8988T (cell line): Measurements from ENCODE around the gene ITIH5.

Source experiments
- DNase-seq: peaks from one replicate; pipeline ENCODE4 v3.0.0; 2011

Gene ITIH5

DNA sequence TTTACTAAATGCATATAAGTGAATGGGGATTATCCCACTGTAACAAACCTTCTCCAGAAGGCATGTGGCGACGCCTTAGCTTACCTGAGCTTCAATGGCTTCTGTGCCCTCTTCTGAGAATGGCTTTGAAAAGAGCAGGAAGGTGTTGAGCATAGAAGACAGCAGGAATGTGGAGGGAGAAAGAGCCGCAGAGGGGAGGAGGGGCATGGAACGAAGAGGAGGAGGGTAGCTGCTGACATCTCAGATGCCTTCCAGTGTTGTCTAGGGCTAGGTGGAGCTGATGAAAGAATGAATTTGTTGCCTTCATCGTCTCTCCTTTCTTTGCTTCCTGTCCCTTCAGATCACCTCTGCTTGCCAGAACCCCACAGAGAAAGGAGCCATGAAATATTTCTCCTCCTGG lies 86.2 kb downstream of the ITIH5 start:
- no peak for DNase-seq

GRCh38 chr10:7579681-7580080 lies 87.1 kb downstream of the ITIH5 start:
- DNase-seq: no peak

GRCh38 chr10:7577579-7577978 lies 89.2 kb downstream of the ITIH5 start:
- no peak for DNase-seq

- DNase-seq: no peak
Measured at GRCh38 chr10:7577176-7577575, 89.6 kb downstream of the ITIH5 start.

DNA sequence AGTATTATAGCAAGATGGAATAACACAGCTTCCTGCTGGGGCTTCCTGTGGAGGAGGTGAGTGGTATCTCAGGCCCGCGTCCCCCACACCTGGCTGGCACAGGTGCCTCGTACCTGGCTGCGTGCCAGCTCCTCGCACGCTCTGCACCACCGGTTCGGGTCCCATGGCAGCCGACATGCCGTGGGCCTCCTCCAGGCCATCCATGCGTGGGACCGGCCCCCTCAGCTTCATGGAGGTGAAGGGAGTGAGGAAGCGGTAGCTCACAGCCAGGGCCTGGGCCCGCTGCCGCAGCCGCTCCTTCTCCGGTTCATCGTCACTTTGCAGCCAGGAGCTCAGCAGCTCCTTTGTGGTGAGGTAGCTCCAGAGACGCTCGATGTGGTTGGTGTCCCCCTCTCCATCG lies 90.4 kb downstream of the ITIH5 start:
- DNase-seq: no peak

- DNase-seq: no peak
Measured at GRCh38 chr10:7572391-7572790, 94.4 kb downstream of the ITIH5 start.

GRCh38 chr10:7571981-7572380 lies 94.8 kb downstream of the ITIH5 start:
- no peak for DNase-seq

GRCh38 chr10:7567911-7568620 lies 98.7 kb downstream of the ITIH5 start:
- DNase-seq: no peak

DNA sequence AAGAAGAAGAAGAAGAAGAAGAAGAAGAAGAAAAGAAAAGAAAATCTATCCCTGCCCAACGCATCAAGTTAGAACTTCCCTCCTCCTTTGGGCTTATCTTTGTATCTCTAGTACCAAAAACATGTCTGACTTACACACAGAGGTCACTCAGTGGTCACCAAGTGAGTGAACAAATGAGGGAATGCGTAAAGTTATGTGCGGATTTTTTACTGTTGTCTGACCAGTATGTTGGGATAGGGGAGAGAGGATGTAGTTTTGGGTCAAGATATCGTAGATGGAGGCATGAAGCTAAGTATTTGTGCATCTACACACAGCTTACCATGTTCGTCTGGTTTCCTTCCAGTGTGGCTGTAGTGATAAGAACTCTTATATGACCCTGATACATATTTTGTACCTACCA lies 99.9 kb downstream of the ITIH5 start:
- DNase-seq: no peak

GRCh38 chr10:7565871-7566270 lies 100.9 kb downstream of the ITIH5 start:
- DNase-seq: no peak

DNA sequence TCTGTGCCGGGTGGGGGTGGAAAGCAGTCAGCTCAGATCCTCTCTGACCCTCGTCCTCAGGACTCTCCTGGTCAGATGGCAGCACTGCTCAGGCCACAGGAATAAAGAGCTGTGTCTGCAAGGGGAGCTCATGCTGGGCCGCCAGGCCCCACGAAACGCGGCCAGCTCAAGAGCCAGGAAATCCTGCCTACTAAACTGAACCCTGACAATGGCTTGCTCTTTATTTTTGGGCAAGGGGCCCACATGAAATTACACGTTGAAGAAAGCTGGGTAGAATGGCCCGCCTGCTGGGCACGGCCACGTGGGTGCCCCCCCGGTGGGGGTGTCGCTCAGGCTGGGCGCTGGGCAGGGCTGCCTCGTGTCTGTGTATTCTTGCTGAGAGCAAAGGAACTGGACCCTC lies 103.0 kb downstream of the ITIH5 start:
- no peak for DNase-seq

- DNase-seq: no peak
Measured at GRCh38 chr10:7563368-7563767, 103.4 kb downstream of the ITIH5 start.

- no peak for DNase-seq
Measured at GRCh38 chr10:7561985-7562384, 104.8 kb downstream of the ITIH5 start.

- DNase-seq: no peak
Measured at GRCh38 chr10:7561216-7561893, 105.4 kb downstream of the ITIH5 start.

DNA sequence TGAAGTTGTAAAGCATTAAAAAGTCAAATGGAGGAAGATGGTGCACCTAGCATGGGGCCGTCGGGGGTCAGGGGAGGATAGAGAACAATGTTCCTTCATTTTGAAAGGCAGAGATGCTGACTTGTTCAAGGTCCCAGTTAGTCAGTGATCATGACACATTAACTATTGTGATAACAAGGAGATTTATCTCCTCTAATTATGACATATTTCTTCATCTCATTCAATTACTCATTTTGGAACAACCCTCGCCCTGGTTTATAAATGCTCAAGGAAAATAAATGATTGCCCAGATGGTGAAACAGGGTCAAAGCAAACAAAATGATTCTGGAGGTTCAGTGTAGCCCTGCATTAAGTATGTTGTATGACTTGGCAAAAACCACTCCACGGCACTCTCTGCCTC lies 106.2 kb downstream of the ITIH5 start:
- DNase-seq: no peak

- no peak for DNase-seq
Measured at GRCh38 chr10:7559386-7559785, 107.4 kb downstream of the ITIH5 start.

- no peak for DNase-seq
Measured at GRCh38 chr10:7558036-7558435, 108.7 kb downstream of the ITIH5 start.

DNA sequence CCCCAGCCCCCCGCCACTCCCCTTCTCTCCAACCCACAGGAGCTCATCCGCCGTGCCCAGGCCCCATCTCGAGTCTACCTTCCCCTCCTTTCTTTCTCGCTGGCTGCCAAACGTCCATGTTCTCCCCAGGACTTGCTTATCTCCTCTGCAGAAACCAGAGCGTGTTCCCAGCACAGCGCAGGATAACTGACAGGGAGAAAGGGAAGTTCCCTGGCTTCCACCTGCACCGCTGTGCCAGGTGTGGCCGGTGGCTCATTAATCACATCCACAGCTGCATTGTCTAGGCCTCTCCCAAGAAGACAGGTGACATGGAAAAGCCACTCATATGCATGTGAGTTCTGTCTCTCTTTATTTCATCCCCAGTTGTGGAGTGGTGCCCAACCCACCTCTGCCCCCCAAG lies 113.2 kb downstream of the ITIH5 start:
- no peak for DNase-seq

DNA sequence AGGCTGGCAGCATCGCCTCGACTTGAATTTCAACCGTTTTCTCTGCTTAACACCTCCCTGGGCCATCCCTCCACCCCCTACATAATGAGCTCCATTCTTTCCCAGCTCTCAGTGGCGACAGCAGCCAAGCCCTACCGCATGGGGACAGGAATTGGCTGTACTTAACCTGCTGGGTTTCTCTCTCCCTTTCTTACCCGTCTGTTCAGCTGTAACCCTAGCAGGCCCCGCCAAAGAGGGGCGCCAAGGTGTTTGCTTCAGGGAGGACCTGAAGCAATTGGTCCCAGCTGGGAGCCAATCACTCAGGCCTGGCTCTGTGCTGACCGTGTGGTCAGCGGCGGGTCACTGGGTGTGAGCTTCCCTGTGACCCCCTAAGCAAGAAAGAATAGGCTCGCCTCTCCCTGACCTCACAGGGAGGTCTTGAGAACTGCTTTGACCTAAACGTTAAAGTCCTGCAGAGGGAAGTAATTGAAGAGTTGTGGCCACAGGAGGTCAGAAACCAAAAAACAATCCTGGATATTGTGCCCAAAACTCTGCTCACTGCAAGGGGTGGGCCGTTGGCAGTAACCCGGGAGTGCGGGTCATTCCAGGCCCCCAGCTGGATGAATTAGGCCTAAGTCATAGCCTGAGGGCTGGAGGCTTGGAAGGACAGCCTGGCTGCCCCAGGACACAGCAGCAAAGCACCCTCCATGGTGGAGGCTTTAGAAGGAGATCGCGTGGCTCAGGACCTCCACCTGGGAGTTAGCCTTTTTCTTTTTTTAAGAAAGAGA lies 114.6 kb downstream of the ITIH5 start:
- DNase-seq: no peak

DNA sequence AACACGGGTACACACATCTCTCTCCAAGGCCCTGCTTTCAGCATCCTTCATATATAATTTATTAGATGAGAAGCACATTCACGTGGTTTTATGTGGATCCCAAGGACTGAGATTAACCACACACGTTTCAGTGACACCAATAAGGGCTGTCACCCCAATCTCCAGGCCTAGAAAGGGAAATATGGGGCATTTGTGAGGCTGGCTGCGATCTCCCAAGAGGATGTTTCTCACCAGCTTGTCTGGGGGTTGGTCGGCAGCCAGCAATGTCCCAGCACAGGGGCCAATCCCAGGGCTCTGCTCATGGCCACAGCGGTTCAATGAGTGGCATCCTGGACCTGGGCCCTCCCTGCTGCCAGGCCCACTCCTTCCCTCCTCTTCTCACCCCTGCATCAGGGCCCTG lies 115.5 kb downstream of the ITIH5 start:
- no peak for DNase-seq

- DNase-seq: no peak
Measured at GRCh38 chr10:7550013-7550412, 116.8 kb downstream of the ITIH5 start.

DNA sequence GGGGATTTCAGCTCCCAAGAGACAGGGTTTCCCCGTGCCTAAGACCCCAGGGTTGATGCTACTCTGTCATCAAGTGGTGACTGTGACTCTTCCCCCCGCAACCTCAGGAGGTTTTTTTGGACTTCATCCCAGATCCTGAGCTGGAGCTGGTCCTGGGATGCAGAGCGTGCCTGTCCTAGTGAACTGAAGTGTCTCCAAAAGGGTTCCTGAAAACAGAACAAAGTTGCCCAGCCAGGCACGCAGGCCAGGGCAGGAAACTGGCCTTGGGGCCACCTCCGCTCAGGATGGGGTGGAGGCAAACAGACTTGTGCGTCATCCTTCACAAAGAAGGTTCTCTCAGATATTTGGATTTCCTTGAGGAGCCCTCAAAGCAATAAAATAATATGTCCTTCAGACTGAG lies 118.9 kb downstream of the ITIH5 start:
- no peak for DNase-seq

DNA sequence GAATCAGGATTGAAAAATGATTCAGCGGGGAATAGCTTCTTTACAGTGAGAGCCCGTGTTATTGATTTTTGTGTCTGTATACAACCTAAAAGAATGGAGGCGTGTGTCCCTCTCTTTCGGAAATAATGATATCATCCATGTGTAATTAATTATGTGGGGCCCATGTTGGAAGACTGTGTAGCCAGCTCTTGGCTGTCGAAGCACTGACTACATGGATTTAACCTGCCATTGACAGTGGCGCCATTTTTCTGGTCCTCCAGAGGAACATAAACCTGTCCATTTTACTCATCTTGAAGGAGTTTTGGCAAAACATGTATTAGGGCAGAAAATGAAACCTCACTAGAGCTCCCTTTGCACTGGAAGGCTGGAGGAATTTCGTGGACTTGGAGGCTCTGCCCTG lies 119.6 kb downstream of the ITIH5 start:
- no peak for DNase-seq

DNA sequence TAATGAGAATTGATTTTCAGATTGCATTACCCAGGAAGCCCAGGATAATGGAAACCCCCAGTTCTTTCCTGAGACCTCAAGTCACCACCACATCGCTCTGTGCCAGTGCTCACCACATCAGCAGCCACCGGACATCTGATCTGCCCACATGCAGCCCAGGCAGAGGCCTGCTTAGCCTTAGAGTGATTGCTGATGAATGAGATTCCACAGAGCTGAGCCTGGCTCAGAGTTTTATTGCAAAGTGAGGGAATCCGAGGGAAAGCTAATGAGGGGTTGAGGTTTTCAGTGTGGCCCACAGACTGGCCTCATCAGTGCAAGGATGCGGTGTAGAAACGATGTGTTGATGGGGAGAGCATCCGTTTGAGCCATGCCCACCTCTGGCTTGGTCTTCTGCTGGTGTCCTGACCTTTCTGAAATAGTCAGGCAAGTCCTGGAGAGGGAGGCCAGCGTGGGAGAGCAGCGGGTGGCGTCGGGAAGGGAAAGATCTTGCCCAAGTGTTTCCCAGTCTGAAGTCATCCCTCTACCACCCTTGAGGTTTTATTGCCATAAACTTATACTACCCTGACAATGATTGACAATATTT lies 120.3 kb downstream of the ITIH5 start:
- DNase-seq: no peak
